Left cardiac atrium (tissue), 4 donors: Measurements from ENCODE around the gene MN1. TPM values are rescaled to one million over a fixed set of nuclear protein-coding genes. Genes with fewer than 3 reads are reported as not detected.

ENCODE experiments used
- ATAC-seq, 2 donors: fragments of 200-7000 bp; cut with Tn5 transposase; one replicate each; pipeline ENCODE4 v1.9.1; 2020; ENCODE audit warnings: mild to moderate bottlenecking in 2 of 2, moderate library complexity in 2 of 2
- DNase-seq: peaks from one replicate; pipeline ENCODE4 v3.0.0-alpha.2; 2020
- intact Hi-C, 2 donors: fragments of 100-400 bp; cut with DNase I; formaldehyde crosslinking; loops; one replicate each; pipeline versions ENCODE4 v1.14.1 to v1.15.1; 2022 to 2023
- total RNA-seq, 2 donors: library from RNA; stranded (reverse); fragmentation: NEBNext Ultra II Directional; extraction: Animal tissue kit (Norgen Biotek cat#: 25700); gene quantifications; one replicate each; pipeline ENCODE4 v1.2.1, GENCODE V29; 2021
- donor health status: DM: no; HTN: yes; CAD: no.
- donor health status: DM: no; HTN: yes; CAD: no; lungs with severe emphysema.
- donor health status: DM: yes; HTN: yes; CAD: no.
- donor health status: Dilated cardiomyopathy.

The MN1 gene
- total RNA-seq, 2 donors from 2014 or later: 12.8 to 13.1 TPM

DNA sequence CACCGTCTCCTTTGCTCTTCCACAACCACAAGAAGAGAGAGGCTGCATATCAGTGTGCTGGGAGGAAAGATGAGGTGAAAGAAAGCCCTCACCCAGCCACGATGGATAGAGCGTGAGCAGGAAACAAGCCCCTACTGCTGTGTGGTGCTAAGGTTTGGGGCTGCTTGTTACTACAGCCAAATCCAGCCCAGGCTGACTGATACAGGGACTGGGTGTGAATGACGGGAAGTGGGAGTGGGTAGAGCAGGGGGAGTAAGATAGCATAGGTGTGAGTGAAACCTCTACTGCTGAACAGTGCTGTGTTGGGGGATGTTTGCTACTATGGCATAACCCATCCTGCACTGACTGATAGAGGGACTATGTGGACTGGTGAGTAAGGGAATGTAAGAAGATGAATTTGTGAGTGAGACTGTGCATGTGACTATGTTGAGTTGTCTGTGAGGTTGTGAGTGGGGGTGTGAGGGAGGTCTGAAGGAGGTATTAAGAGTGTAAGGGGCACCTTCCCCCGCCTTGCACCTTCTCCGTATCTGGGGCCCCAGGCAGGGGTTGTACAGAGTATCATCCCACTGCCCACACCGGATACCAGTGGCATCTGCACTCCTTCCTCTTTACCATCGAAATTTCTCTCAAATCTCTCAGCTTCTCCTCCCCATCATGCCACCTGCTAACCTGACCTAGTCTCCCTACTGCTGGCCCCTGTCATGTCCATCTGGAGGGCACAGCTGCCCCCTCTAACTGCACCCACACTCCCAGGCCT, 91.5 kb downstream of the MN1 start:
- DNase-seq (no peak), ATAC-seq (no peak)
- intact Hi-C loops: no loop called here

DNA sequence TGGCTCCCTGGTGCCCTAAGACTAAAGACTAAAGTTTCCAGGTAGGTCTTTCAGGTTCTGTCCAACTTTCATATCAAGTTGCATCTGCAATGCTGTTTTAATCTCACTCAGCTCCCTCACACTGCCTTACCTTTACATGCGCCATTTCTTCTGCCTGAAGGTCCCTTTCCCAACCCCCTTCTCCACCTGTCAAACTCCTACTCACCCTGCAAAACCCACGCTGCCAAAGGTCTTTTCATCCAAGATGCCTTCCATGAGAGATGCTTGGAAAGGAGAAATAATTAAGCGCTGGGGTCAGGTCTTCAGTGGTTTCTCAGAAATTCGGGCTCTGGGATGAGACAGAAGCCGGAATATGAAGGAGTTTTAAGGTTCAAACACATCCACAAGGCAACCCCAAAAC, 95.1 kb downstream of the MN1 start:
- intact Hi-C loops: no loop called here
- no peak for ATAC-seq
- no peak for DNase-seq

DNA sequence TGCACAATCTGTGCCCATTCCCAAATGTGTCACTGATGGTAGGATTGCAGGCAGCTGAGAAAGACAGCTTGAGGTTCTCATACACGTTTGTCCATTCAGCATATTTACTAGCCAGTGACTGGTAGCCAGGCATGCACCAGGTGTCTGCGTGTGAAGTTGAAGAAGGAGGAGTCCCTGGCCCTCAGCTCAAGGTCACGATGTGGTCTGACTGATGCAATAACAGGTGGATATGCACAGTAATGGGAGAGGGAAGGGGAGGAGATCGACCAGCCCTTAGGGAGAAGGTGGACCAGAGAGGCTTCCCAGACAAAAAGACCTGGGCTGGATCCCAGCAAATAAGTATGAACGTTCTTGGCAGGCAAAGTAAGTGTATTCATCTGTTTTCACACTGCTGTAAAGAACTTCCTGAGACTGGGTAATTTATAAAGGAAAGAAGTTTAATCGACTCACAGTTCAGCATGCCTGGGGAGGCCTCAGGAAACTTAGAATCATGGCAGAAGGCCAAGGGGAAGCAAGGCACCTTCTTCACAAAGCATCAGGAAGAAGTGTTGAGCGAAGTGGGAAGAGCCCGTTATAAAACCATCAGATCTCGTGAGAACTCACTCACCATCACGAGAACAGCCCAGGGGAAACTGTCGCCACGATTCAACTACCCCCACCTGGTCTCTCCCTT, 96.0 kb downstream of the MN1 start:
- intact Hi-C loops: no loop called here
- no peak for DNase-seq
- ATAC-seq: no peak

DNA sequence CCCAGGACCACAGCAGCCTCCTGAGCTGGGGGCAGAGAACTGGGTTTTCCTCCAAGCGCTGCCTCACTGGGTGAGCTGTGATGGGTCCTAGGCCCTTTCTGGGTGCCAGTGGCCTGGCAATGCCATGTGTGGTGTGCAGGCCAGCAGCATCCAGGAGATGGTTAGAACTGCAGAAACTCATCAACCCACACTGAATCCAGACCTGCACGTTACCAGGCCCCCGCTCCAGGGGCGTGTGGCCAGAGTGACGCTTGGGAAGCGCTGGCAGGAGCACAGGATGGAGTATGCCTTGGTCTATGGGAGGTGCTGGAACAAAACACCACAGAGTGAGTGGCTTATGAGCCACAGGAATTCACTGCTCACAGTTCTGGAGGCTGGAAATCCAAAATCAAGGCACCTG, 97.0 kb downstream of the MN1 start:
- intact Hi-C loops: no loop called here
- ATAC-seq: no peak
- no peak for DNase-seq

DNA sequence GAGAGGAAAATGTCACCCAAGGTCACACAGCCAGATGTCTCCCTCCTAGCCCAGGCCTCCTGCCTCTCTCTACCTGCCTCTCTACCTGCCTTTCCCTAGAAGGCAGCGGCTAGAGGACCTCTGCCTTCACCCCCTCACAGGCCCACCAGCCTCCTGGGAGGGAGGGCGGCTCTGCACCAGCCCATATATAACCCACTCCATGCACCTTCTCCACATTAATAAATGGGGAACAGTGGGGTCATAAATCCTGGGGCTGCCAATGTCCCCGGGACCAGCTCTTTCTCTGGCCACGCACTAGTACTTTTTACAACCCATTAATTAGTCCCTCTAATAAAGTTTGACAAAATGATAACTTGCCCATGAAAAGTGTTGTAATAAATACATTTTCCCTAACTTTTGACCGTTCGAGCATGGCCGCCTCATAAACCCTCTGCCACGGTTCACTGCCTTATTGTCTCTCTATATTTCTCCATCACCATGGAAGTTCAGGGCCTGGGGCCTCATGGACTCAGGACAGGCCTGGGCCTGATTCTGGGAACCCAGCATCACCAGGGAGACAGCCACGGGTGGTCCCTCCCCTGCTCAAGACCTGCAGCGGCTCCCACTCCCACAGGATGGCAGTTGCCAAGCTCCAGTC, 102.1 kb downstream of the MN1 start:
- ATAC-seq: no peak
- no peak for DNase-seq
- intact Hi-C loops: no loop called here

DNA sequence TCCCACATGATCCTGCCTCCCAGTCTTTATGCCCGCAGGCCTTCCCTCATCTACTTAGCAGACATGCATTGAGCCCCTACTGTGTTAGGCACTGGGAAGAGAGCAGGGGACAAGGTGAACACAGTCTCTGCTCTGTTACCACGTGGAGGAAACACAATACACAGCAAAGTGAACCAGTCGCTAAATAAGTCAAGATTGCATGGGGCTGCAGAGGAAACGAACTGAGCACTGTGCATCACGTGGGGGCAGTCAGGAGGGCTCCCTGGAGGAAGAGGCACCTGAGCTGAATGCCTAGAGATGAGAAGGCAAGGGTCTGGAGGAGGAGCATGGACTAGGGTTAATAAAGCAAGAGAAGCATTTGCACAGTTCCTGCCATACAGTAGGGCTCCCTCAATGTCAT, 102.7 kb downstream of the MN1 start:
- no peak for DNase-seq
- intact Hi-C loops: no loop called here
- ATAC-seq: no peak

Other genes starting within 250 kb of the MN1 start
- 10 to 100 TPM; 51.0 to 82.1 TPM for gene PITPNB, start 117.5 kb upstream of the MN1 start, total RNA-seq